ENCODE measurements around the gene DDHD1. TPM values are rescaled to one million over a fixed set of nuclear protein-coding genes. Genes with fewer than 3 reads are reported as not detected.
"Not testable (repeated sequence)": the region's sequence is repeated elsewhere in the genome, so short reads cannot be mapped to it uniquely, and the experiment has no call there.

The DDHD1 gene
- polyA plus RNA-seq, 1 of the 3 experiments (the other 2 are of a cell fraction), result 1.9 TPM

DNA sequence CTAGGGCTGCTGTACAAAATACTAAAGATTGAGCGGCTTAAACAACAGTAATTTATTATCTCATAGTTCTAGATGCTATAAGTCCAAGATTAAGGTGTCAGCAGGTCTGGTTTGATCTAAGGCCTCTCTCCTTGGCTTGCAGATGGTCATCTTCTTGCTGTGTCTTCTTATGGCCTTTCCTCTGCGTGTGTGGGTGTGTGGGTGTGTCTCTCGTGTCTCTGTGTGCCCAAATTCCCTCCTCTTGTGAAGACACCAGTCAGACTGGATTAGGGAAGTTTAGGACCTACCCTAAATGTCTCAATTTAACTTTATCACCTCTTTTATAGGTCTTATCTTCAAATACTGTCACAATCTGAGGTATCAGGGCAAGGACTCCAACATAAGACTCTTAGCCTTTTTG, 28.3 kb downstream of the DDHD1 start:
- no peak overlapping the region for H2AFZ ChIP-seq (ENCODE audit: low read depth)
- no peaks in the 10 kb centered on the region for H3K36me3 ChIP-seq (replicated peaks in 1 of 2; ENCODE audit: control insufficient read depth in 1 of 2, insufficient read depth in 2 of 2, low read length in 1 of 2)
- DNase-seq, result no peak
- no peaks in the 10 kb centered on the region for H3K27me3 ChIP-seq (ENCODE audit: insufficient read depth)
- H3K4me2 ChIP-seq, result no peak overlapping the region
- 91% methylated on average over 3 of the region's 3 CpGs for whole genome bisulfite sequencing (ENCODE audit: low lambda C conversion rate)
- H3K9me3 ChIP-seq, result no peaks in the 10 kb centered on the region
- H3K27ac ChIP-seq (ENCODE audit: low read depth in 2 of 2, low read length in 1 of 2), result no peak overlapping the region
- peaks cover 2% of the 10 kb centered on the region for H3F3A ChIP-seq (replicated peaks; ENCODE audit: insufficient read depth)
- H3K79me2 ChIP-seq (ENCODE audit: insufficient read depth), result no peaks in the 10 kb centered on the region
- ChIA-PET POLR2A (no interaction called here), CTCF (interaction anchor here (0.6 to 1.0 kb wide), 3 partner anchors 17 to 122 kb away, joined by 3 to 4 read pairs (median 3); no protein-coding TSS in a partner anchor)
- H3K9ac ChIP-seq, result no peak overlapping the region
- no peak overlapping the region for H3K4me3 ChIP-seq (ENCODE audit: low read depth in 2 of 2, low read length in 1 of 2)
- no peaks in the 10 kb centered on the region for H4K20me1 ChIP-seq (ENCODE audit: insufficient read depth)
- no peaks in the 10 kb centered on the region for H3K4me1 ChIP-seq (ENCODE audit: control insufficient read depth in 1 of 2, insufficient read depth in 2 of 2, low read depth in 1 of 2, low read length in 1 of 2)
- H3K9me2 ChIP-seq, result no peaks in the 10 kb centered on the region
- no peak for TF ChIP-seq EZH2phosphoT487 (IDR thresholded peaks at IDR 0.05; ENCODE audit: borderline replicate concordance, low read depth)
- TF ChIP-seq MEF2A (IDR thresholded peaks at IDR 0.05; ENCODE audit: borderline replicate concordance, low read depth), result no peak
- TF ChIP-seq TAF1 (IDR thresholded peaks at IDR 0.05; ENCODE audit: borderline replicate concordance, low read depth, low read length), result no peak
- no peak for TF ChIP-seq RXRA (IDR thresholded peaks at IDR 0.05; ENCODE audit: borderline replicate concordance, low read depth)
- no peak for TF ChIP-seq YY1 (IDR thresholded peaks at IDR 0.05; ENCODE audit: low read depth)
- TF ChIP-seq GABPA (IDR thresholded peaks at IDR 0.05; ENCODE audit: low read depth), result no peak
- TF ChIP-seq NFIC (IDR thresholded peaks at IDR 0.05; ENCODE audit: borderline replicate concordance), result no peak
- no peak for TF ChIP-seq TEAD4 (IDR thresholded peaks at IDR 0.05; ENCODE audit: borderline replicate concordance, insufficient read depth)
- no peak for TF ChIP-seq RCOR1 (IDR thresholded peaks at IDR 0.05; ENCODE audit: low read length)
- TF ChIP-seq, protein P1, sequence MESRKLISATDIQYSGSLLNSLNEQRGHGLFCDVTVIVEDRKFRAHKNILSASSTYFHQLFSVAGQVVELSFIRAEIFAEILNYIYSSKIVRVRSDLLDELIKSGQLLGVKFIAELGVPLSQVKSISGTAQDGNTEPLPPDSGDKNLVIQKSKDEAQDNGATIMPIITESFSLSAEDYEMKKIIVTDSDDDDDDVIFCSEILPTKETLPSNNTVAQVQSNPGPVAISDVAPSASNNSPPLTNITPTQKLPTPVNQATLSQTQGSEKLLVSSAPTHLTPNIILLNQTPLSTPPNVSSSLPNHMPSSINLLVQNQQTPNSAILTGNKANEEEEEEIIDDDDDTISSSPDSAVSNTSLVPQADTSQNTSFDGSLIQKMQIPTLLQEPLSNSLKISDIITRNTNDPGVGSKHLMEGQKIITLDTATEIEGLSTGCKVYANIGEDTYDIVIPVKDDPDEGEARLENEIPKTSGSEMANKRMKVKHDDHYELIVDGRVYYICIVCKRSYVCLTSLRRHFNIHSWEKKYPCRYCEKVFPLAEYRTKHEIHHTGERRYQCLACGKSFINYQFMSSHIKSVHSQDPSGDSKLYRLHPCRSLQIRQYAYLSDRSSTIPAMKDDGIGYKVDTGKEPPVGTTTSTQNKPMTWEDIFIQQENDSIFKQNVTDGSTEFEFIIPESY (IDR thresholded peaks at IDR 0.05; ENCODE audit: borderline replicate concordance, low read depth), result no peak
- TF ChIP-seq MXI1 (IDR thresholded peaks at IDR 0.05; ENCODE audit: low read depth, low read length), result no peak
- TF ChIP-seq, protein P2, sequence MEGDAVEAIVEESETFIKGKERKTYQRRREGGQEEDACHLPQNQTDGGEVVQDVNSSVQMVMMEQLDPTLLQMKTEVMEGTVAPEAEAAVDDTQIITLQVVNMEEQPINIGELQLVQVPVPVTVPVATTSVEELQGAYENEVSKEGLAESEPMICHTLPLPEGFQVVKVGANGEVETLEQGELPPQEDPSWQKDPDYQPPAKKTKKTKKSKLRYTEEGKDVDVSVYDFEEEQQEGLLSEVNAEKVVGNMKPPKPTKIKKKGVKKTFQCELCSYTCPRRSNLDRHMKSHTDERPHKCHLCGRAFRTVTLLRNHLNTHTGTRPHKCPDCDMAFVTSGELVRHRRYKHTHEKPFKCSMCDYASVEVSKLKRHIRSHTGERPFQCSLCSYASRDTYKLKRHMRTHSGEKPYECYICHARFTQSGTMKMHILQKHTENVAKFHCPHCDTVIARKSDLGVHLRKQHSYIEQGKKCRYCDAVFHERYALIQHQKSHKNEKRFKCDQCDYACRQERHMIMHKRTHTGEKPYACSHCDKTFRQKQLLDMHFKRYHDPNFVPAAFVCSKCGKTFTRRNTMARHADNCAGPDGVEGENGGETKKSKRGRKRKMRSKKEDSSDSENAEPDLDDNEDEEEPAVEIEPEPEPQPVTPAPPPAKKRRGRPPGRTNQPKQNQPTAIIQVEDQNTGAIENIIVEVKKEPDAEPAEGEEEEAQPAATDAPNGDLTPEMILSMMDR (IDR thresholded peaks at IDR 0.05), result no peak
- TF ChIP-seq, protein P3, sequence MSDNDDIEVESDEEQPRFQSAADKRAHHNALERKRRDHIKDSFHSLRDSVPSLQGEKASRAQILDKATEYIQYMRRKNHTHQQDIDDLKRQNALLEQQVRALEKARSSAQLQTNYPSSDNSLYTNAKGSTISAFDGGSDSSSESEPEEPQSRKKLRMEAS (IDR thresholded peaks at IDR 0.05; ENCODE audit: low read depth), result no peak
- TF ChIP-seq, protein P4, sequence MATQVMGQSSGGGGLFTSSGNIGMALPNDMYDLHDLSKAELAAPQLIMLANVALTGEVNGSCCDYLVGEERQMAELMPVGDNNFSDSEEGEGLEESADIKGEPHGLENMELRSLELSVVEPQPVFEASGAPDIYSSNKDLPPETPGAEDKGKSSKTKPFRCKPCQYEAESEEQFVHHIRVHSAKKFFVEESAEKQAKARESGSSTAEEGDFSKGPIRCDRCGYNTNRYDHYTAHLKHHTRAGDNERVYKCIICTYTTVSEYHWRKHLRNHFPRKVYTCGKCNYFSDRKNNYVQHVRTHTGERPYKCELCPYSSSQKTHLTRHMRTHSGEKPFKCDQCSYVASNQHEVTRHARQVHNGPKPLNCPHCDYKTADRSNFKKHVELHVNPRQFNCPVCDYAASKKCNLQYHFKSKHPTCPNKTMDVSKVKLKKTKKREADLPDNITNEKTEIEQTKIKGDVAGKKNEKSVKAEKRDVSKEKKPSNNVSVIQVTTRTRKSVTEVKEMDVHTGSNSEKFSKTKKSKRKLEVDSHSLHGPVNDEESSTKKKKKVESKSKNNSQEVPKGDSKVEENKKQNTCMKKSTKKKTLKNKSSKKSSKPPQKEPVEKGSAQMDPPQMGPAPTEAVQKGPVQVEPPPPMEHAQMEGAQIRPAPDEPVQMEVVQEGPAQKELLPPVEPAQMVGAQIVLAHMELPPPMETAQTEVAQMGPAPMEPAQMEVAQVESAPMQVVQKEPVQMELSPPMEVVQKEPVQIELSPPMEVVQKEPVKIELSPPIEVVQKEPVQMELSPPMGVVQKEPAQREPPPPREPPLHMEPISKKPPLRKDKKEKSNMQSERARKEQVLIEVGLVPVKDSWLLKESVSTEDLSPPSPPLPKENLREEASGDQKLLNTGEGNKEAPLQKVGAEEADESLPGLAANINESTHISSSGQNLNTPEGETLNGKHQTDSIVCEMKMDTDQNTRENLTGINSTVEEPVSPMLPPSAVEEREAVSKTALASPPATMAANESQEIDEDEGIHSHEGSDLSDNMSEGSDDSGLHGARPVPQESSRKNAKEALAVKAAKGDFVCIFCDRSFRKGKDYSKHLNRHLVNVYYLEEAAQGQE (IDR thresholded peaks at IDR 0.05; ENCODE audit: low read depth, low read length), result no peak
- no peak for TF ChIP-seq SMC3 (IDR thresholded peaks at IDR 0.05; ENCODE audit: low read depth, low read length)
- TF ChIP-seq, protein P5, sequence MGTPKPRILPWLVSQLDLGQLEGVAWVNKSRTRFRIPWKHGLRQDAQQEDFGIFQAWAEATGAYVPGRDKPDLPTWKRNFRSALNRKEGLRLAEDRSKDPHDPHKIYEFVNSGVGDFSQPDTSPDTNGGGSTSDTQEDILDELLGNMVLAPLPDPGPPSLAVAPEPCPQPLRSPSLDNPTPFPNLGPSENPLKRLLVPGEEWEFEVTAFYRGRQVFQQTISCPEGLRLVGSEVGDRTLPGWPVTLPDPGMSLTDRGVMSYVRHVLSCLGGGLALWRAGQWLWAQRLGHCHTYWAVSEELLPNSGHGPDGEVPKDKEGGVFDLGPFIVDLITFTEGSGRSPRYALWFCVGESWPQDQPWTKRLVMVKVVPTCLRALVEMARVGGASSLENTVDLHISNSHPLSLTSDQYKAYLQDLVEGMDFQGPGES (IDR thresholded peaks at IDR 0.05; ENCODE audit: low read depth, low read length), result no peak
- TF ChIP-seq, protein P6, sequence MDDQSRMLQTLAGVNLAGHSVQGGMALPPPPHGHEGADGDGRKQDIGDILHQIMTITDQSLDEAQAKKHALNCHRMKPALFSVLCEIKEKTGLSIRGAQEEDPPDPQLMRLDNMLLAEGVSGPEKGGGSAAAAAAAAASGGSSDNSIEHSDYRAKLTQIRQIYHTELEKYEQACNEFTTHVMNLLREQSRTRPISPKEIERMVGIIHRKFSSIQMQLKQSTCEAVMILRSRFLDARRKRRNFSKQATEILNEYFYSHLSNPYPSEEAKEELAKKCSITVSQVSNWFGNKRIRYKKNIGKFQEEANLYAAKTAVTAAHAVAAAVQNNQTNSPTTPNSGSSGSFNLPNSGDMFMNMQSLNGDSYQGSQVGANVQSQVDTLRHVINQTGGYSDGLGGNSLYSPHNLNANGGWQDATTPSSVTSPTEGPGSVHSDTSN (IDR thresholded peaks at IDR 0.05), result no peak

DNA sequence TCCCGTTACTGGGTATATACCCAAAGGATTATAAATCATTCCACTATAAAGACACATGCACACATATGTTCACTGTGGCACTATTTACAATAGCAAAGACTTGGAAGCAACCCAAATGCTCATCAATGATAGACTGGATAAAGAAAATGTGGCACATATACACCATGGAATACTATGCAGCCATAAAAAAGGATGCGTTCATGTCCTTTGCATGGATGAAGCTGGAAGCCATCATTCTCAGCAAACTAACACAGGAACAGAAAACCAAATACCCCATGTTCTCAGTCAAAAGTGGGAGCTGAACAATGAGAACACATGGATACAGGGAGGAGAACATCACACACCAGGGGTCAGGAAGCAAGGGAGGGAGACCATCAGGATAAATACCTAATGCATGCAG, 31.7 kb downstream of the DDHD1 start:
- H3K4me3 ChIP-seq (ENCODE audit: low read depth in 2 of 2, low read length in 1 of 2); POLR2A ChIA-PET; H3K79me2 ChIP-seq (ENCODE audit: insufficient read depth); H3K36me3 ChIP-seq (replicated peaks in 1 of 2; ENCODE audit: control insufficient read depth in 1 of 2, insufficient read depth in 2 of 2, low read length in 1 of 2); H3K9ac ChIP-seq; H3K4me2 ChIP-seq; H3F3A ChIP-seq (replicated peaks; ENCODE audit: insufficient read depth); H3K4me1 ChIP-seq (ENCODE audit: control insufficient read depth in 1 of 2, insufficient read depth in 2 of 2, low read depth in 1 of 2, low read length in 1 of 2); CTCF ChIA-PET; H2AFZ ChIP-seq (ENCODE audit: low read depth); H3K9me3 ChIP-seq; H3K9me2 ChIP-seq; H4K20me1 ChIP-seq (ENCODE audit: insufficient read depth); DNase-seq; H3K27ac ChIP-seq (ENCODE audit: low read depth in 2 of 2, low read length in 1 of 2); H3K27me3 ChIP-seq (ENCODE audit: insufficient read depth): not testable (repeated sequence)
- WGBS (ENCODE audit: low lambda C conversion rate), result 100% methylated on average over 2 of the region's 2 CpGs

Data from SK-N-SH (cell line).